Prostate gland (tissue), 2 donors: ENCODE data around the gene FAM53A. TPM values are rescaled to one million over a fixed set of nuclear protein-coding genes. Genes with fewer than 3 reads are reported as not detected.
"Not testable (repeated sequence)": the region's sequence is repeated elsewhere in the genome, so short reads cannot be mapped to it uniquely, and the experiment has no call there.

Source experiments
- DNase-seq: peaks from one replicate; pipeline ENCODE4 v3.0.0-alpha.2; 2019; ENCODE audit warnings: low spot score
- H3K27ac ChIP-seq, 2 donors: fragments of 200-600 bp; sonication (generic); 2 replicates each; pipeline ENCODE4 v1.5.1; 2017 to 2019
- H3K27me3 ChIP-seq: fragments of 200-600 bp; sonication (generic); replicated peaks from 2 replicates; pipeline ENCODE4 v1.5.1; 2019; ENCODE audit not compliant: insufficient read depth
- H3K36me3 ChIP-seq, 2 donors: fragments of 200-600 bp; sonication (generic); 1 replicate in 1 of 2; 2 replicates in 1 of 2; pipeline versions ENCODE4 v1.5.1 to v1.8.1; 2017 to 2019
- H3K4me1 ChIP-seq: fragments of 200-600 bp; sonication (generic); replicated peaks from 2 replicates; pipeline ENCODE4 v1.5.1; 2019
- H3K4me3 ChIP-seq, 2 donors: fragments of 200-600 bp; sonication (generic); 2 replicates each; pipeline ENCODE4 v1.5.1; 2017 to 2019
- H3K9me3 ChIP-seq: fragments of 200-600 bp; sonication (generic); 2 replicates; pipeline ENCODE4 v1.5.1; 2017
- CTCF ChIP-seq, 4 experiments: fragments of 200-600 bp in 2 of 4; fragments of 450-650 bp in 2 of 4; sonication (generic) in 2 of 4; IDR thresholded peaks; 1 replicate in 3 of 4; 2 replicates in 1 of 4; pipeline ENCODE4 v1.5.1; 2016 to 2019; ENCODE audit warnings: antibody characterized with exemption in 4 of 4, mild to moderate bottlenecking in 2 of 4, moderate library complexity in 2 of 4
- POLR2A ChIP-seq: fragments of 450-650 bp; IDR thresholded peaks from one replicate; pipeline ENCODE4 v1.6.1; 2016; ENCODE audit warnings: antibody characterized with exemption, mild to moderate bottlenecking
- POLR2AphosphoS5 ChIP-seq: sonication (generic); formaldehyde crosslinking; IDR thresholded peaks from one replicate; pipeline ENCODE4 v1.6.1; 2017; ENCODE audit warnings: antibody characterized with exemption
- WGBS: methylation state at CpG from one replicate; pipeline ENCODE4 v1.1.5; 2018; 5-methylcytosine and 5-hydroxymethylcytosine counted together
- intact Hi-C: fragments of 100-400 bp; cut with DNase I; formaldehyde crosslinking; loops from one replicate; pipeline ENCODE4 v1.14.2; 2022
- total RNA-seq, 2 donors: library from RNA; depleted of rRNA; stranded (reverse); fragments of >200 nt; gene quantifications; one replicate each; pipeline ENCODE4 v1.1.0, GENCODE V29; 2016

Gene FAM53A
- total RNA-seq, 2 donors from 2014 or later: 2.3 to 16.8 TPM

GRCh38 chr4:1642196-1642951 is 41.7 kb downstream of the FAM53A start:
- Histone ChIP-seq H3K4me3 (no peak overlapping the region), H3K27me3 (no peaks in the 10 kb centered on the region), H3K4me1 (peaks cover 2% of the 10 kb centered on the region), H3K36me3 (no peaks in the 10 kb centered on the region), H3K27ac (no peak overlapping the region), H3K9me3 (no peaks in the 10 kb centered on the region)
- DNase-seq: no peak
- intact Hi-C loops: no loop called here
- 95% methylated on average over 28 of the region's 28 CpGs for WGBS
- no peak for TF ChIP-seq POLR2A
- no peak for TF ChIP-seq CTCF (IDR thresholded peaks at IDR 0.05)
- TF ChIP-seq POLR2AphosphoS5: no peak

- no peak for DNase-seq
- no peak overlapping the region for H3K27ac ChIP-seq
- H3K27me3 ChIP-seq: no peaks in the 10 kb centered on the region
- peaks cover 2% of the 10 kb centered on the region for H3K4me1 ChIP-seq
- intact Hi-C loops: no loop called here
- H3K4me3 ChIP-seq: no peak overlapping the region
- WGBS: 89% methylated on average over 7 of the region's 7 CpGs
- TF ChIP-seq POLR2AphosphoS5 (no peak), CTCF (IDR thresholded peaks at IDR 0.05) (no peak), POLR2A (no peak)
- H3K36me3 ChIP-seq: no peaks in the 10 kb centered on the region
- H3K9me3 ChIP-seq: no peaks in the 10 kb centered on the region
Observed at GRCh38 chr4:1641671-1642070, 42.4 kb downstream of the FAM53A start.

GRCh38 chr4:1640716-1641503 is 43.2 kb downstream of the FAM53A start:
- 83% methylated on average over 30 of the region's 35 CpGs for WGBS
- intact Hi-C loops, H3K27ac ChIP-seq, H3K9me3 ChIP-seq, H3K27me3 ChIP-seq, DNase-seq, H3K36me3 ChIP-seq, H3K4me3 ChIP-seq, H3K4me1 ChIP-seq: not testable (repeated sequence)

- no peak for DNase-seq
- 47% methylated on average over 16 of the region's 16 CpGs for WGBS
Observed at GRCh38 chr4:1640190-1640589, 43.9 kb downstream of the FAM53A start.

More at GRCh38 chr4:1640190-1640589, 43.9 kb downstream of the FAM53A start:
- Histone ChIP-seq H3K36me3 (no peaks in the 10 kb centered on the region), H3K4me1 (peaks cover 2% of the 10 kb centered on the region), H3K27ac (no peak overlapping the region), H3K4me3 (no peak overlapping the region), H3K9me3 (no peaks in the 10 kb centered on the region), H3K27me3 (no peaks in the 10 kb centered on the region)
- intact Hi-C loops: no loop called here
- TF ChIP-seq CTCF (IDR thresholded peaks at IDR 0.05) (no peak), POLR2AphosphoS5 (no peak), POLR2A (no peak)
